ENCODE measurements around the gene GPATCH1.

DNA sequence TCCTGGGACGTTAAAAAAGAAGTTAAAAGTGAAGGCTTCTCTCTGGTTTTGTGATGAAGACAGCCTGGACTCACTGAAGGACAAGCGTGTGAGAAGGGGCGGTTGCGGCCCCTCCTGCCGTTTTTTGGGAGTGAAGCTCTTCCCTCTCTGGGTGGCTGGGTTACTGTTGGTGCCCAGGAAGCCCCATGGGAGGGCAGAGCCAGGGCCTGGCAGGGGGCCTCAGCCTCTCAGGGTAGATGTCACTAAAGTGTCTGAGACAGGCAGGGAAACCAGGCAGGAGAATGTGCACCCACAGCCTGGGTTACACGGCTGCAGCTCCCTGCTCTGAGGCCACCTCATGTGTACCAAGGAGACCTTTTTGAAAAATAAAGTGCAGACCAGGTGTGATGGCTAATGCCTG lies 49.5 kb downstream of the GPATCH1 start:
- TF ChIP-seq POLR2A (IDR thresholded peaks at IDR 0.05; ENCODE audit: low read length) (no peak), GATA1 (IDR thresholded peaks at IDR 0.05; ENCODE audit: low read depth, low read length) (no peak)

All from erythroblast (primary cell).